Measurements from ENCODE around the gene CFAP97D2. TPM values are rescaled to one million over a fixed set of nuclear protein-coding genes. Genes with fewer than 3 reads are reported as not detected.
A peak's percentile ranks its signal among the peaks of the same experiment; 100 is the strongest.

The CFAP97D2 gene
- total RNA-seq, 3 donors from 2014 or later, result not detected

DNA sequence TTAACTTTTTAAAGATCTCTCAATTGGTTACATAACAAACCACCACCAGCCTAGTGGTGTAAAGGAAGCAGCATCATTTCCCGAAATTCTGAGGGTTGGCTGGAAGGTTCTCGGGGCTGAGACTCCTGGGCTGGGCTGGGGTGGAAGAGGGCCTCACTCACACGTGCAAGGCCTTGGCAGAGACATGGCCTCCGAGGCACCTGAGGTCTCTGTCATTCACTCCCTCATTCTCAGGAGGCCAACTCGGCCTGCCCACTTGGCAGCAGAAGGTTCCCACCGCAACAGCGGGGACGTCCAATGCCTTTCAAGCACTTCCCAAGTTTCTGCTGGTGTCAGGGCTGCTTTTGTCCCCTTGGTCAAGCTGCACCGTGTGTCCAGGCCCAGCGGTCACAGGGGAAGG lies 28.0 kb upstream of the CFAP97D2 start:
- H3K4me1 ChIP-seq (ENCODE audit: low read depth), result peaks cover 19% of the 10 kb centered on the region
- no peak for TF ChIP-seq CTCF (IDR thresholded peaks at IDR 0.05)
- peak in 2 of 3 donors; percentile 52 to 60 for DNase-seq
- no peak for ATAC-seq
- no peaks in the 10 kb centered on the region for H3K9me3 ChIP-seq
- H3K4me3 ChIP-seq, result no peak overlapping the region
- intact Hi-C loops (cut with DNase I, micrococcal nuclease), result no loop called here
- no peaks in the 10 kb centered on the region for H3K36me3 ChIP-seq (ENCODE audit: low read depth)

GRCh38 chr13:114151565-114152284 lies 27.3 kb upstream of the CFAP97D2 start:
- no peak overlapping the region for H3K4me3 ChIP-seq
- H3K36me3 ChIP-seq (ENCODE audit: low read depth), result no peaks in the 10 kb centered on the region
- ATAC-seq (peak; percentile 97), DNase-seq (peak; percentile 92 to 95 (median 93))
- intact Hi-C loops (cut with DNase I, micrococcal nuclease), result no loop called here
- peak; percentile 29 for TF ChIP-seq CTCF (IDR thresholded peaks at IDR 0.05)
- peaks cover 19% of the 10 kb centered on the region for H3K4me1 ChIP-seq (ENCODE audit: low read depth)
- H3K9me3 ChIP-seq, result no peaks in the 10 kb centered on the region

DNA sequence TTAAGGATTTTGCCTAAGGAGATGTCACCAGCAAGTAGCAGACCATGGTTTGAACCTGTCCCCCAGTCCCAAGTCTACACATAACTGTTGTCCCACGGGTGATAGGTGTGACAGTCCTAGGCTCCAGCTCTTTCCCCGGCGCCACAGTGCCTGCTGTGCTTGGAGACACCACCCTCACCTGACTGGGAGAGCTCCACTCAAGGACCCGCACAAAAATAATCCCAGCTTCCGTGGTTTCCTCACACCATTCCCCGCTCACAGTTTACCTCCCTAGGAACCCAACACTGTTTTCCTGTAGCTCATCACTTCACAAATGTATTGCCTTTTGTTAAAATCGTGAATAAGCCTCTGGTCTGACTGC lies 26.8 kb upstream of the CFAP97D2 start:
- Histone ChIP-seq H3K36me3 (ENCODE audit: low read depth) (no peaks in the 10 kb centered on the region), H3K9me3 (no peaks in the 10 kb centered on the region), H3K4me3 (no peak overlapping the region), H3K4me1 (ENCODE audit: low read depth) (peaks cover 19% of the 10 kb centered on the region)
- intact Hi-C loops (cut with DNase I, micrococcal nuclease), result no loop called here
- ATAC-seq (no peak), DNase-seq (peak in 2 of 3 donors; percentile 36 to 49)
- no peak for TF ChIP-seq CTCF (IDR thresholded peaks at IDR 0.05)

DNA sequence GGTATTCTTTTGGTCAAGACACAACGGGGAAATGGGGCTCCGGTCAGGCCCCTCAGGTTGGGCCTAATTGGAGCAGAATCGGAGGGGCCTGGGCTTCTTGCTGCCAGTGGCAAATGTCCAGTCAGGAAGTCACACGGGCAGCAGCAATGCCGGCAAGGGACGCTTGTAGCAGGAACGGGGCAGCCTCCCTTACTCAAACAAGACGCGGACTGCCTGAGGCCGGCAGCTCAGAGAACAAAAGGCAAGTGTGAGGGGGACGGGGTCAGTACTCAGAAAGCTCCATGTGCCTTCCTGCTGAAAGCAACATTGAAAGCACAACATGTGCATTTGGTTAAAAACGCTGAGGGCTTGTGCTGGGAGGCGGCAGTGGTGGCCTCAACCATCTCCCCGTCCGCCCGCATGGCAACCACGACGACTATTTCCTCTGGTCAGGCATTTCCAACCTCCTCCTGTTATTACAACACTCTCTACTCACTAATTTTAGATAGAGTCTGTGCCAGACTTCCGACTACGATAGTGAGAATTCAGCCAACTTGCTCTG lies 26.2 kb upstream of the CFAP97D2 start:
- no peak overlapping the region for H3K4me3 ChIP-seq
- intact Hi-C loops (cut with DNase I, micrococcal nuclease), result no loop called here
- DNase-seq, result peak in 2 of 3 donors; percentile 32 to 48
- no peak for TF ChIP-seq CTCF (IDR thresholded peaks at IDR 0.05)
- no peaks in the 10 kb centered on the region for H3K36me3 ChIP-seq (ENCODE audit: low read depth)
- H3K9me3 ChIP-seq, result no peaks in the 10 kb centered on the region
- H3K4me1 ChIP-seq (ENCODE audit: low read depth), result peaks cover 19% of the 10 kb centered on the region
- ATAC-seq, result no peak

DNA sequence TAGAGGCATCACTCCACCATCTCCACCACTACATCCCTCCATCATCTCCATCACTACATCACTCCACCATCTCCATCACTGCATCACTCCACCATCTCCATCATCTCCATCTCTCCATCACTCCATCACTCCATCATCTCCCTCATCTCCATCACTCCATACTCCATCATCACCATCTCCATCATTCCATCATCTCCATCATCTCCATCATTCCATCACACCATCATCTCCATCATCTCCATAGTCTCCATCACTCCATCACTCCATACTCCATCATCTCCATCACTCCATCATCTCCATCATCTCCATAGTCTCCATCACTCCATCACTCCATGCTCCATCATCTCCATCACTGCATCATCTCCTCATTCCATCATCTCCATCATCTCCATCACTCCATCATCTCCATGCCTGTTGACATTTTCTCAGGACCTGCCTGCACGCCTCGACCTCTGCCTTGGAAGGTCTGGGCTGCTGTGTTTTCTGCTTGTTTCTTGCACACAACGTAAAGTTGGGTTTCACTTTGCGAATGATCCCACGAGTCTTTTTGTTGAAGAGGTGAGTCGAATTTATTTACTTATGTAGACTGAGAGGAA lies 25.5 kb upstream of the CFAP97D2 start:
- ATAC-seq (no peak), DNase-seq (no peak)
- H3K9me3 ChIP-seq, result no peaks in the 10 kb centered on the region
- intact Hi-C loops (cut with DNase I, micrococcal nuclease), result no loop called here
- H3K36me3 ChIP-seq (ENCODE audit: low read depth), result no peaks in the 10 kb centered on the region
- TF ChIP-seq CTCF (IDR thresholded peaks at IDR 0.05), result no peak
- no peak overlapping the region for H3K4me3 ChIP-seq
- H3K4me1 ChIP-seq (ENCODE audit: low read depth), result peaks cover 19% of the 10 kb centered on the region

Data from mucosa of descending colon (tissue), 3 donors.